Liver (tissue), 3 donors: ENCODE results near the gene ALCAM.

Source experiments
- CTCF ChIP-seq: fragments of 150-350 bp; IDR thresholded peaks from 2 replicates; pipeline ENCODE4 v1.5.1; 2017; ENCODE audit warnings: improper control_type of control experiment, low read depth, low read length; ENCODE audit not compliant: missing input control
- JUND ChIP-seq, 2 donors: IDR thresholded peaks; 2 replicates each; pipeline ENCODE4 v1.6.1; 2016; ENCODE audit warnings: antibody characterized with exemption in 2 of 2
- NR2F2 ChIP-seq: IDR thresholded peaks from 2 replicates; pipeline ENCODE4 v1.6.1; 2016; ENCODE audit warnings: antibody characterized with exemption
- RAD21 ChIP-seq, 2 donors: IDR thresholded peaks; 2 replicates each; pipeline ENCODE4 v1.6.1; 2016; ENCODE audit warnings: antibody characterized with exemption in 2 of 2, mild to moderate bottlenecking in 2 of 2
- REST ChIP-seq: IDR thresholded peaks from 2 replicates; pipeline ENCODE4 v1.6.1; 2016; ENCODE audit warnings: antibody characterized with exemption, mild to moderate bottlenecking
- SP1 ChIP-seq: IDR thresholded peaks from 2 replicates; pipeline ENCODE4 v1.6.1; 2018; ENCODE audit warnings: antibody characterized with exemption, mild to moderate bottlenecking
- TAF1 ChIP-seq: conservative IDR thresholded peaks from 2 replicates; pipeline ENCODE4 v1.6.1; 2016; ENCODE audit warnings: antibody characterized with exemption, mild to moderate bottlenecking
- YY1 ChIP-seq: IDR thresholded peaks from 2 replicates; pipeline ENCODE4 v1.6.1; 2016; ENCODE audit warnings: antibody characterized with exemption, mild to moderate bottlenecking
- ZBTB33 ChIP-seq: IDR thresholded peaks from 2 replicates; pipeline ENCODE4 v1.6.1; 2016; ENCODE audit warnings: antibody characterized with exemption
- TF ChIP-seq, protein P1 (sequence below): IDR thresholded peaks from 2 replicates; pipeline ENCODE4 v1.6.1; 2016; ENCODE audit warnings: antibody characterized with exemption
- donor health status: healthy.
- donor health status: healthy.

GRCh38 chr3:105322570-105323273, 44.0 kb upstream of the ALCAM start:
- TF ChIP-seq TAF1, result no peak
- no peak for TF ChIP-seq CTCF
- TF ChIP-seq REST, result no peak
- TF ChIP-seq, protein P1, sequence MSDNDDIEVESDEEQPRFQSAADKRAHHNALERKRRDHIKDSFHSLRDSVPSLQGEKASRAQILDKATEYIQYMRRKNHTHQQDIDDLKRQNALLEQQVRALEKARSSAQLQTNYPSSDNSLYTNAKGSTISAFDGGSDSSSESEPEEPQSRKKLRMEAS, result no peak
- TF ChIP-seq RAD21 (IDR thresholded peaks at IDR 0.05), result no peak
- no peak for TF ChIP-seq JUND (IDR thresholded peaks at IDR 0.05)
- no peak for TF ChIP-seq YY1
- no peak for TF ChIP-seq NR2F2
- no peak for TF ChIP-seq ZBTB33
- TF ChIP-seq SP1, result no peak
